HG03025 (cell line): ENCODE measurements around the gene SH3BP4.

ENCODE experiments used
- ATAC-seq: cut with Tn5 transposase; IDR thresholded peaks from one replicate; pipeline ENCODE4 v1.9.1; 2021; ENCODE audit warnings: mild to moderate bottlenecking, moderate library complexity; ENCODE audit not compliant: unreplicated experiment, low FRiP score

Gene SH3BP4

DNA sequence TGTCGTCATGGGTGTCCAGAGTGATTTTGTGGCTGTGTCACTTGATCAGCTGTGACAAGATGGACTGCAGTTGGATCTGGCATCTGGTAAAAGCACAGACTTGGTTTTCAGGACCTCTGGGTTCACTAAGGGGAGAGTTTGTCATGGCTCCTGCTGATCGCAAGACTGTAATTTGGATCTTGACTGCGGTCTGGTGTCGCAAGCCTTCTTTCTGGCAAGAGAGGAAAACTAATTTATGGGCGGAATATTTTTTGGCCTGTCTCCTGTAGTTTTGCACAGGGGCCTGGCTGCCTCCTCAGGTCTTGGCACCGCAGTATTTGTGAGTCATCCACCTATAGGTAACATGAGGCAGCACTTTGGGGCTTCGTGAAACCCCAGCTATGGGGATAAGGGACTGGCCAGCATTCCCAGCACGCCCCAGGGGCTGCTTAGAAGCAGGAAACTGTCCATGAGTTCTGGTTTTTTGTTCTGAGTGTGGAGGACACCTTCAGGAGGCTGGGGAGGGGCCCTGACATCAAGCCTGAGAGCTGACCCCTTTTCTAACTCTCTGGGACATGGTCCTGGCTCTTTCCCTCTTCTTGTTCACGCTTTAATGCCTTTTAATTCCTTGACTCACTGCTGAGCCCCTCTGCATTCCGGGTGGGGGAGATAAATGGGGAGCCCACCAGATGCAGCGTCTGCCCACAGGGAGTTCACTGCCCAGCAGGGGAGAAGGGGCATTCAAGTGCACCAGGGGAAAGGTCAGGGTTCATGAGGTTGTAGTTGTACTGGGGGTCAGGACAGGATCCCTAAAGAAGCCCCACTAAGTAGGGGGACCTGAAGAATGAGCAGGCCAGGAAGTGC, 12.2 kb downstream of the SH3BP4 start:
- no peak for ATAC-seq

DNA sequence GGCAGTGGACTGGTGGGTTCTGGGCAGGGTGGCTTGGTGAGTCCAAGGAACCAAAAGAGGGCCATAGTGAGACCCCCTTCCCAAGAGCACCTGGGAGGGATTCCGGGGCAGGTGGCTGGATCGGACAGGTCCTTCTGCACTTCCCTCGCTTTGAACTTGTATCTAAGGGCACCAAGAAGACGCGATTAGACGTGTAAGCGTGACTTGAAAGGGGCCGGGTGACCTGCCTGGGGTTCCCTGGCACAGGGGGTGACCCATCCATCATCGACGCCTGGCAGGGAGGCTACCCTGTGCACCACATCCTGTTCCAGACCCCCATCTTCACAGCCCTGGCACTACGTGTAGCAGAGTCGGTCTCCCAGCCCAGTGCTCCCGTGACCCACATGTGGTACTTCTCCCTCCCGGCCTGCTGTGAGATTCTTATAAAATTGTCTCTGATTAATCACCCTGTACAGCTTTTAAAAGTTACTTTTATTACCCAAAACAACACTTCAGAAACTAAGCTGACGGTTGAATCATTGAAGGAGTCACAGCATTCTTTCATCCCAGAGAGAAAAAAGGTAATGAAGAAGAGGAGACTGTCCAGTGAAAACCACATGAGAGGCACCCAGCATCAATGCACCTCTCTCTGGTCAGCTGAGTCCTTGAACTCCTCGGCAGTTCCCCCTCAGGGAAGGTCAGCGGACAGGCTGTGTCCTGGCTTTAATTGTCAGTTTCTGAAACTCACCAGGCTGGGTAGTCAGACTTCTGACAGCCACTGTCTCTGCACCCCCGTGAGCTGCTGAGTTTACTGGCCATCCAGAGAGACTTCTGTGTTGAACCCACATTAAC, 13.0 kb downstream of the SH3BP4 start:
- no peak for ATAC-seq

GRCh38 chr2:234966340-234966739, 14.5 kb downstream of the SH3BP4 start:
- ATAC-seq = no peak

- ATAC-seq = no peak
Measured at GRCh38 chr2:234967201-234967869, 15.5 kb downstream of the SH3BP4 start.

DNA sequence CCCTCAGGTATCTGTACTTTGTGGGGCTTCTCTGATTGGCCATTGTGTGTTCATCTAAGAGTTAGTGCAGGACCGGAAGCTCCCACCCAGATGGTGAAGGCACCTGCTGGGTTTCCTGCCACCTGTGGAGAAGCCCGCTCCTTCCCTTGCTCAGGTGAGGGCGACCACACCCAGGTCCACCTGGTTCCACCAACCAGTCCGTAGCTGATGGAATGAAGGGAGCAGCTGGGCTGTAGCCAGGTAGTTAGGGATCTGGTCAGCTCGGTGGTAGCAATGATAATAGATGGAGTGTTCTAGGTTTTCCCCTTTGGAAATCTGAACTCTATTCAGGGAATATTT, 16.0 kb downstream of the SH3BP4 start:
- no peak for ATAC-seq

GRCh38 chr2:234968631-234969305, 17.0 kb downstream of the SH3BP4 start:
- ATAC-seq = no peak

GRCh38 chr2:234969306-234970098, 17.7 kb downstream of the SH3BP4 start:
- ATAC-seq = no peak

DNA sequence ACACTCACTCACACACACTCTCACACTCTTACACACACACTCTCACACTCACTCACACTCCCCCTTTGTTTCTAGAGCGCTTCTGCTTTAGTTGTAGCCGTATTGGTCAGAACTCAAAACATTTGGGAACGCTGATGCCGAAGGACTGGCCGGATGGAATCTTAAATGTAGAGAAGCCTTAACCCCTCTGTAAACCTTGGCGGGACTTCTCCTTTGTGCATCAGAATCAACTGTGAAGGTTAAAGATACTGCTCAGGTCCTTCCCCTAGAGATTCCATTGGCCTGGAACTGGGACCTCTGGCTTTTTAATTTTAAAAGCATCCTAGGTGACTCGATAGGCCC, 18.3 kb downstream of the SH3BP4 start:
- no peak for ATAC-seq

DNA sequence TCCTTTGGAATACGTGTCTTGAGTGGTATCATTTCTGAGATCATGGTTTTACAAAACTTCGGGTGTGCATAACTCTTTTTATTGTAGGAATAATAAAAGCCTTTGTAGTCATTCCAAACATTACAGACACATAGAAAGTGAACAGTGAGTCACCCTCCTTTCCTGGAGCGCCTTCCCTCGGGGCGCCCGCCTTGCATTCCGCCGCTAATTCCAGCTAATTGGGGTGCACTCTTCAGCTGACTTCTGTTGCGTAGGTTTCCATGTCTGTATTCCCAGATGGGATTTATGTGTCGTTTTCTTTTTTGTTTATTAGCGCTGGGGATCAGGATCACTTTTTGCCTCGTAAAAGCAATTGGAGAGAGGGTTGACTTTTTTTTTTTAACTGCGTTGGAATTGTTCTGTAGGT, 18.7 kb downstream of the SH3BP4 start:
- no peak for ATAC-seq

DNA sequence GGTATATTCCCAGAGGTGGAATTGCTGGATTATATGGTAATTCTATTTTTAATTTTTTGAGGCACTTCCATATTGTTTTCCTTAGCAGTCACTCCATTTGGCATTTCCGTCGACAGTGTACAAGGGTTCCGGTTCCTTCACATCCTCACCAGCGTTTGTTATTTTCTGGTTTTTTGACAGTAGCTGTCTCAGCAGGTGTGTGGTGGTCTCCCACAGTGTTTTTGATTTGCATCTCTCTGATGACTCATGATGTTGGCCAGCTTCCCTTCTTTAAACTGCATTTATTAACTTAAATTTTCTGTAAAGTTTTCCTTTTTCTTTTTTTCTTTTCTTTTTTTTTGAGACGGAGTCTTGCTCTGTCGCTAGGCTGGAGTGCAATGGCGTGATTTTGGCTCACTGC, 19.7 kb downstream of the SH3BP4 start:
- no peak for ATAC-seq

GRCh38 chr2:234973008-234973407, 21.2 kb downstream of the SH3BP4 start:
- no peak for ATAC-seq

DNA sequence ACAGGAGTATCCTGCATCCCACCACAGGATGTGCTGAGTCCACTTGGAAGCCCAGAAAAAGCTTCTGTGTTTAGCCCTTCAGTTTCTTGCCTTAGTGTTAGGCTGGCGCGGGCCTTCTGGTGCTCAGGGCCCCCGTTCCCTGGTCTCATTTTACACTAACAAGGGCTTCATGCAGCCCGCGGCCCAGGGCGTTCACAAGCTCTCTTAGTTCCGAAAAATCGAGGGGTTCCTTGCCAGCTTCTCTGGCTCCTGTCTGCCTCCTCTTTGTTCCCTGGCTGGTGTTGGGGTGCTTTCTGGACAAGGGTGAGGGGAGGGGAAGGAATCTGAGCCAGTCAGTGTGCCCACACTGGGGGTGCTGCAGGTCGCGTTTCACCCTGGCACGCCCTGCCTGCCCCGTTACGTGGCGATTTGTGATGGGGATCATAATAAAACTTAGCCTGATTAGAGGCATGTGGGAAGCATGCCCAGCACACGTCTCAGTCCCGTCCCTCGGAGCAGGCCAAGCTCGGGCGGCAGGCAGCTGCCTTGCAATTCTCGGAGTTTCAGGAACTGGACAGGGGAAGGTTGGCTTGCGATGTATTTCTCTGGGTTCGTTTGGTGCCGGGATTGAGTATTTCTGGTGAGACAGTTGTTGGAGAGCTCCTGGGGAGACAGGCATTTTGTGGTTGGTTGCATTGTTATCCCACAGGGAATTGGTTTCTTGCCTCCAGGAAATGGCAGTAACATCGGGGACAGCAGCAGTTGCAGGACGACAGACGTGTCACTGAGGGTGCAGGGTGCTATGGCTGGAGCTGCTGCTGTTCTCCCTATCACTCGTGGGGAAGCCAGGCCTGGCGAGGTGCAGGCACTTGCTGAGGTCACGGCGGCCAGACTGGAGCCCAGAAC, 22.9 kb downstream of the SH3BP4 start:
- no peak for ATAC-seq

- no peak for ATAC-seq
Measured at GRCh38 chr2:234975611-234976010, 23.8 kb downstream of the SH3BP4 start.

DNA sequence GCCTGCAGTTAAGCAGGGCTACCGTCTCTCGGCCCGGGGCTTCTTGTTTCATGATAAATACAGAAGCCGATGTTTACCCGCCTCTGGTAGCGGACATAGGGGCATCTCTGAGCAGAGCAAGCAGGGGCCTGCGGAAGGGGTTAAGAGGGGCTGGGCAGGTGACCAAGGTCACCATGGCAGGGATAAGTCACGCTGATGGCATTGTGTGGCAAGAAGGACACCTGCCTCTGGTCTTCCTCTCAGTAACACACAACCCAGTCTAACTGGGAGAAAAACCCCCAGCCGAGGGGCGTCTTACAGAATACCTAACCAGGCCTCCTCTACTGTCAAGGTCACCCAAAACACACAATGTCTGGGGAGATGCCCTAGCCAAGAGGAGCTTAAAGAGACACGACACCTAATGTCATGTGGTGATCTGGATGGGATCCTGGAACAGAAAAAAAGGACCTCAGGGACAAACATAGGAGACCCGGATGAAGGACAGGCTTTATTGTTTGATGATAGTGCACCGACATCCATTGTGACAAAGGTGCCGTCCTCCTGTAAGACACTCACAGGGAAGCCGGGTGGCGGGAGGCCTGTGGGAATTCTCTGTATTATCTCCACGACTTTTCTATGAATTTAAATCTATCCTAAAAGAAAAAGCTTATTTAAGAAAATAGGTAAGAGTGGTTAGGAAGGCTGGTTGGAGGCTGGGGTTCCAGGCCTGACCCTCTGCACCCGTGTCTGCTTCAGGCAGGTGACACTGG, 24.8 kb downstream of the SH3BP4 start:
- ATAC-seq = no peak

- no peak for ATAC-seq
Measured at GRCh38 chr2:234977228-234977679, 25.4 kb downstream of the SH3BP4 start.

- no peak for ATAC-seq
Measured at GRCh38 chr2:234978466-234979203, 26.8 kb downstream of the SH3BP4 start.
